Left lobe of liver (tissue), 2 donors: ENCODE data around the gene FABP3. TPM values are rescaled to one million over a fixed set of nuclear protein-coding genes. Genes with fewer than 3 reads are reported as not detected.

Experiments used
- ATAC-seq: fragments of 200-7000 bp; cut with Tn5 transposase; one replicate; pipeline ENCODE4 v1.9.1; 2020; ENCODE audit warnings: mild to moderate bottlenecking, moderate library complexity
- DNase-seq: peaks from one replicate; pipeline ENCODE4 v3.0.0-alpha.2; 2020; ENCODE audit warnings: low spot score
- total RNA-seq: library from RNA; stranded (reverse); gene quantifications from one replicate; pipeline ENCODE4 v1.2.1, GENCODE V29; 2021
- donor health status: DM: no; HTN: no; CAD: no; lungs with moderate emphysema.
- donor health status: DM: no; HTN: yes; CAD: no.

Gene FABP3
- total RNA-seq, 1 donor from 2014 or later = 3.0 TPM

GRCh38 chr1:31324992-31325391 is 47.9 kb downstream of the FABP3 start:
- ATAC-seq = no peak
- DNase-seq = no peak

- ATAC-seq = no peak
- no peak for DNase-seq
Observed at GRCh38 chr1:31324093-31324492, 48.8 kb downstream of the FABP3 start.

GRCh38 chr1:31318146-31318545 is 54.7 kb downstream of the FABP3 start:
- no peak for ATAC-seq
- no peak for DNase-seq

GRCh38 chr1:31315902-31316301 is 57.0 kb downstream of the FABP3 start:
- ATAC-seq (no peak), DNase-seq (no peak)

Other genes starting within 250 kb of the FABP3 start
- not detected for gene NKAIN1, start 133.2 kb downstream of the FABP3 start, total RNA-seq
- 14.3 TPM for gene SNRNP40, start 76.3 kb downstream of the FABP3 start, total RNA-seq
- gene ZCCHC17, start 76.0 kb downstream of the FABP3 start, total RNA-seq = 5.2 TPM
- gene SERINC2, start 40.1 kb upstream of the FABP3 start, total RNA-seq = 69.1 TPM
- 12.0 TPM for gene TINAGL1, start 203.4 kb upstream of the FABP3 start, total RNA-seq
- not detected for gene HCRTR1, start 244.6 kb upstream of the FABP3 start, total RNA-seq